ENCODE measurements around the gene MB. TPM values are rescaled to one million over a fixed set of nuclear protein-coding genes. Genes with fewer than 3 reads are reported as not detected.

Gene MB
- total and polyA plus RNA-seq, 4 donors: 0.13 to 0.25 TPM; not detected in 2

DNA sequence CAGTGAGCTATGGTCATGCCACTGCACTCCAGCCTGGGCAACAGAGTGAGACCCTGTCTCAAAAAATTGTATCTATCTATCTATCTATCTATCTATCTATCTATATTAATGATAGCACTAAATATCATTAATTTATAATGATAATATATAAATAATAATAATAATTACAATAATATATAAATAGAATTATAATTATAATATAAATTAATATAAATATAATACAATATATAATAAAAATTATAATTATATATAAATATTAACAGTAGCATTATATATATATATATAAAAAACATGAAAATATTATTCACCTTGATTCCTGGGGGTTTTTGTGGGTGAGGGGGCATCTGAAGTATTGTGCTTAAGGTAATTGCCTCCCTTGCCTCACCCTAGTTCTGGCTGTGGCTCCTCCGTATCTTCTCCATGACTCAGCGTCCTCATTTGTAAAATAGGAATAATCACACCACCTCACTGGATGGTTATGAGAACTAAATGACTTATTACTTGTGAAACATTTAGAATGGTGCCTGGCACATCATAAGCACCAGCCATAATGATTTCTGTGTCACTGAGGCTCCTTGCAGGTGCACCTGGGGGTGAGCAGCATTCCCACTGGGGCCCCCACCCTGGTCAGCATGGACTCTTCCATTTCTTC is 57.6 kb downstream of the MB start:
- TF ChIP-seq YY1 (IDR thresholded peaks at IDR 0.05): no peak
- TF ChIP-seq, protein P1, sequence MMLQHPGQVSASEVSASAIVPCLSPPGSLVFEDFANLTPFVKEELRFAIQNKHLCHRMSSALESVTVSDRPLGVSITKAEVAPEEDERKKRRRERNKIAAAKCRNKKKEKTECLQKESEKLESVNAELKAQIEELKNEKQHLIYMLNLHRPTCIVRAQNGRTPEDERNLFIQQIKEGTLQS (IDR thresholded peaks at IDR 0.05): no peak
- TF ChIP-seq, protein P2, sequence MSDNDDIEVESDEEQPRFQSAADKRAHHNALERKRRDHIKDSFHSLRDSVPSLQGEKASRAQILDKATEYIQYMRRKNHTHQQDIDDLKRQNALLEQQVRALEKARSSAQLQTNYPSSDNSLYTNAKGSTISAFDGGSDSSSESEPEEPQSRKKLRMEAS (IDR thresholded peaks at IDR 0.05): no peak
- TF ChIP-seq, protein P3, sequence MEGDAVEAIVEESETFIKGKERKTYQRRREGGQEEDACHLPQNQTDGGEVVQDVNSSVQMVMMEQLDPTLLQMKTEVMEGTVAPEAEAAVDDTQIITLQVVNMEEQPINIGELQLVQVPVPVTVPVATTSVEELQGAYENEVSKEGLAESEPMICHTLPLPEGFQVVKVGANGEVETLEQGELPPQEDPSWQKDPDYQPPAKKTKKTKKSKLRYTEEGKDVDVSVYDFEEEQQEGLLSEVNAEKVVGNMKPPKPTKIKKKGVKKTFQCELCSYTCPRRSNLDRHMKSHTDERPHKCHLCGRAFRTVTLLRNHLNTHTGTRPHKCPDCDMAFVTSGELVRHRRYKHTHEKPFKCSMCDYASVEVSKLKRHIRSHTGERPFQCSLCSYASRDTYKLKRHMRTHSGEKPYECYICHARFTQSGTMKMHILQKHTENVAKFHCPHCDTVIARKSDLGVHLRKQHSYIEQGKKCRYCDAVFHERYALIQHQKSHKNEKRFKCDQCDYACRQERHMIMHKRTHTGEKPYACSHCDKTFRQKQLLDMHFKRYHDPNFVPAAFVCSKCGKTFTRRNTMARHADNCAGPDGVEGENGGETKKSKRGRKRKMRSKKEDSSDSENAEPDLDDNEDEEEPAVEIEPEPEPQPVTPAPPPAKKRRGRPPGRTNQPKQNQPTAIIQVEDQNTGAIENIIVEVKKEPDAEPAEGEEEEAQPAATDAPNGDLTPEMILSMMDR (IDR thresholded peaks at IDR 0.05; ENCODE audit: low read depth, low read length, missing input control): no peak
- TF ChIP-seq TAF1 (conservative IDR thresholded peaks at IDR 0.05): no peak
- no peak for TF ChIP-seq FOXA1 (IDR thresholded peaks at IDR 0.05)
- TF ChIP-seq RAD21 (IDR thresholded peaks at IDR 0.05): no peak
- no peak for TF ChIP-seq EGR1 (IDR thresholded peaks at IDR 0.05; ENCODE audit: low read depth in 2 of 2)
- no peak for TF ChIP-seq HNF4A (conservative IDR thresholded peaks at IDR 0.05)
- no peak for DNase-seq (ENCODE audit: low spot score)
- no peaks in the 10 kb centered on the region for H3K27me3 ChIP-seq (ENCODE audit: control insufficient read depth in 4 of 4, insufficient read depth in 4 of 4, low read length in 3 of 4)
- H3K9me3 ChIP-seq (ENCODE audit: control insufficient read depth in 4 of 4, low read length in 3 of 4): no peaks in the 10 kb centered on the region
- WGBS: 87% methylated on average over 2 of the region's 2 CpGs
- no peak overlapping the region for H3K9ac ChIP-seq (ENCODE audit: low read depth in 1 of 2, low read length in 2 of 2)
- no peak overlapping the region for H3K4me3 ChIP-seq (ENCODE audit: low read depth in 1 of 3, low read length in 3 of 3)
- no peaks in the 10 kb centered on the region for H3K4me1 ChIP-seq (ENCODE audit: control insufficient read depth in 4 of 4, insufficient read depth in 4 of 4, low read length in 3 of 4)
- H3K27ac ChIP-seq (ENCODE audit: low read depth in 1 of 2, low read length in 2 of 2): no peak overlapping the region
- no peaks in the 10 kb centered on the region for H3K36me3 ChIP-seq (ENCODE audit: control insufficient read depth in 4 of 4, insufficient read depth in 3 of 4, low read depth in 1 of 4, low read length in 3 of 4)

DNA sequence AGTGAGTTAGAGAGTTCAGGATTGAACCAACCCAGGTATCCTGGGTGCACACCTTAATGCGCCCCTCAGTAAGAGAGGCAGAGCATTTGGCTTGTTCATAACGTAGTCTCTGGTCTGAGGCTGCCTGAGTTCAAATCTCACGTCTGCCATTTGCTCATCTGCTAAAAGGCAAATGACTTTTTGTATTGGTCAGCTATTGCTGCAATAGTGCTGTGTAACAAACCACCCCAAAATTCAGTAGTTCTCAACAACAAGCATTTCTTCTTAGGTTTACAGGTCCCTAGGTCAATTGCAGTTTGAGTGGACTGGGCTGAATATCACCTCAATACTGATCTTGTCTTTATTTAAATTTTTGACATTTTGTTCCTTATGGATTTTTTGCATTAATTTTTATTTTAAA is 58.4 kb downstream of the MB start:
- no peak overlapping the region for H3K27ac ChIP-seq (ENCODE audit: low read depth in 1 of 2, low read length in 2 of 2)

More for the DNA sequence above, 58.4 kb downstream of the MB start:
- H3K36me3 ChIP-seq (ENCODE audit: control insufficient read depth in 4 of 4, insufficient read depth in 3 of 4, low read depth in 1 of 4, low read length in 3 of 4): no peaks in the 10 kb centered on the region
- no peak for DNase-seq (ENCODE audit: low spot score)
- H3K9ac ChIP-seq (ENCODE audit: low read depth in 1 of 2, low read length in 2 of 2): no peak overlapping the region
- no peaks in the 10 kb centered on the region for H3K9me3 ChIP-seq (ENCODE audit: control insufficient read depth in 4 of 4, low read length in 3 of 4)
- no peaks in the 10 kb centered on the region for H3K27me3 ChIP-seq (ENCODE audit: control insufficient read depth in 4 of 4, insufficient read depth in 4 of 4, low read length in 3 of 4)
- WGBS: 86% methylated on average over 3 of the region's 3 CpGs
- TF ChIP-seq, protein P2 (IDR thresholded peaks at IDR 0.05): no peak
- TF ChIP-seq JUND (IDR thresholded peaks at IDR 0.05) (no peak), YY1 (IDR thresholded peaks at IDR 0.05) (no peak), RAD21 (IDR thresholded peaks at IDR 0.05) (no peak), SP1 (IDR thresholded peaks at IDR 0.05) (no peak), TAF1 (conservative IDR thresholded peaks at IDR 0.05) (no peak), HNF4A (conservative IDR thresholded peaks at IDR 0.05) (no peak), GABPA (IDR thresholded peaks at IDR 0.05 in 1 of 2, conservative IDR thresholded peaks at IDR 0.05 in 1 of 2) (no peak), RXRA (IDR thresholded peaks at IDR 0.05) (no peak), EGR1 (IDR thresholded peaks at IDR 0.05; ENCODE audit: low read depth in 2 of 2) (no peak), FOXA1 (IDR thresholded peaks at IDR 0.05) (no peak)
- TF ChIP-seq, protein P3 (IDR thresholded peaks at IDR 0.05; ENCODE audit: low read depth, low read length, missing input control): no peak
- TF ChIP-seq, protein P4, sequence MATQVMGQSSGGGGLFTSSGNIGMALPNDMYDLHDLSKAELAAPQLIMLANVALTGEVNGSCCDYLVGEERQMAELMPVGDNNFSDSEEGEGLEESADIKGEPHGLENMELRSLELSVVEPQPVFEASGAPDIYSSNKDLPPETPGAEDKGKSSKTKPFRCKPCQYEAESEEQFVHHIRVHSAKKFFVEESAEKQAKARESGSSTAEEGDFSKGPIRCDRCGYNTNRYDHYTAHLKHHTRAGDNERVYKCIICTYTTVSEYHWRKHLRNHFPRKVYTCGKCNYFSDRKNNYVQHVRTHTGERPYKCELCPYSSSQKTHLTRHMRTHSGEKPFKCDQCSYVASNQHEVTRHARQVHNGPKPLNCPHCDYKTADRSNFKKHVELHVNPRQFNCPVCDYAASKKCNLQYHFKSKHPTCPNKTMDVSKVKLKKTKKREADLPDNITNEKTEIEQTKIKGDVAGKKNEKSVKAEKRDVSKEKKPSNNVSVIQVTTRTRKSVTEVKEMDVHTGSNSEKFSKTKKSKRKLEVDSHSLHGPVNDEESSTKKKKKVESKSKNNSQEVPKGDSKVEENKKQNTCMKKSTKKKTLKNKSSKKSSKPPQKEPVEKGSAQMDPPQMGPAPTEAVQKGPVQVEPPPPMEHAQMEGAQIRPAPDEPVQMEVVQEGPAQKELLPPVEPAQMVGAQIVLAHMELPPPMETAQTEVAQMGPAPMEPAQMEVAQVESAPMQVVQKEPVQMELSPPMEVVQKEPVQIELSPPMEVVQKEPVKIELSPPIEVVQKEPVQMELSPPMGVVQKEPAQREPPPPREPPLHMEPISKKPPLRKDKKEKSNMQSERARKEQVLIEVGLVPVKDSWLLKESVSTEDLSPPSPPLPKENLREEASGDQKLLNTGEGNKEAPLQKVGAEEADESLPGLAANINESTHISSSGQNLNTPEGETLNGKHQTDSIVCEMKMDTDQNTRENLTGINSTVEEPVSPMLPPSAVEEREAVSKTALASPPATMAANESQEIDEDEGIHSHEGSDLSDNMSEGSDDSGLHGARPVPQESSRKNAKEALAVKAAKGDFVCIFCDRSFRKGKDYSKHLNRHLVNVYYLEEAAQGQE (IDR thresholded peaks at IDR 0.05): no peak
- H3K4me1 ChIP-seq (ENCODE audit: control insufficient read depth in 4 of 4, insufficient read depth in 4 of 4, low read length in 3 of 4): no peaks in the 10 kb centered on the region
- no peak overlapping the region for H3K4me3 ChIP-seq (ENCODE audit: low read depth in 1 of 3, low read length in 3 of 3)

All from liver (tissue), 9 donors.